Mesothelial cell of epicardium (in vitro differentiated cells): ENCODE results near the gene KDM5B. TPM values are rescaled to one million over a fixed set of nuclear protein-coding genes. Genes with fewer than 3 reads are reported as not detected.
A peak's percentile ranks its signal among the peaks of the same experiment; 100 is the strongest.

Experiments
- DNase-seq, 2 experiments: peaks; one replicate each; pipeline ENCODE4 v3.0.0; 2021; ENCODE audit warnings: low spot score in 2 of 2; ENCODE audit not compliant: unreplicated experiment in 2 of 2
- H3K27ac Mint-ChIP-seq: 2 replicates; pipeline ENCODE4 v1.8.0; 2021; ENCODE audit warnings: mixed read lengths
- H3K27me3 Mint-ChIP-seq: 2 replicates; pipeline ENCODE4 v1.8.0; 2021; ENCODE audit warnings: low read depth, mixed read lengths
- H3K36me3 Mint-ChIP-seq: 2 replicates; pipeline ENCODE4 v1.8.0; 2021; ENCODE audit warnings: mixed read lengths
- H3K4me1 Mint-ChIP-seq: 2 replicates; pipeline ENCODE4 v1.8.0; 2021; ENCODE audit warnings: mixed read lengths
- H3K4me3 Mint-ChIP-seq: 2 replicates; pipeline ENCODE4 v1.8.0; 2021; ENCODE audit warnings: mild to moderate bottlenecking, moderate library complexity, mixed read lengths
- H3K9me3 Mint-ChIP-seq: 2 replicates; pipeline ENCODE4 v1.8.0; 2021; ENCODE audit warnings: mixed read lengths
- total RNA-seq: library from RNA; stranded (reverse); gene quantifications from 3 replicates; pipeline ENCODE4 v1.2.1, GENCODE V29; 2021
- TF ChIP-seq, protein P1 (sequence below): fragments of 200-600 bp; sonication (generic); IDR thresholded peaks from one replicate; pipeline ENCODE4 v1.5.0; 2021; ENCODE audit warnings: antibody characterized with exemption; ENCODE audit not compliant: unreplicated experiment

Gene KDM5B
- total RNA-seq, 1 donor from 2014 or later: 265 TPM

DNA sequence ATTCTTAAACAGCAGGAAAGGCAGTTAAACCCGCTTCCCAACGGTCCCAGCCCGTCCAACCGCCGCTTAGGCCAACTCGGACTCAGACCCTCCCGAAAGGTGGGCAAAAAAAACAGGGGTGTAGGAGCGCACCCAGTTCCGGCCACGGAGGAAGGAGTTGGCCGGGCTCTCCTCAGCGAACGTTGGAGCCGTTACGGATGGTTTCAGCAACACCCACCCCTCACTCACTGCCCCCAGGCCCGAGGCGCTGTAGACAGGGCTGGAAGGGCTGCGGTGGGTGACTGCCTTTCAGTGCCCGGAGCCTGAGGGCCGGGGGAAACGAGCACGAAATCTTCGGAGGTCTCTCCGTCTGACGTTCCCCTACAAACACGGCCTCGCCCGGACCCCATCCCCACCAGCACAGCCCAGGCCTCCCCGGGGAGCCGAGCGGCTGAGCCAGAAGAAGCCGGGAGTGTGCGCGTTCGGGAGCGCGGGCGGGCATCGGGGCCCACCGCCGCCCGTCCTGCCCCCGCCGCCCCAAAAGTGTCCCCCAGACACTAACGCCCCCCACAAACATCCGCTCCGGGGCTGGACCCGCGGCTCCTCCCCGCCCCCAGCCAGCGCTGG, 1.3 kb downstream of the KDM5B start:
- Mint-ChIP-seq H3K27ac (peak overlapping the region; percentile 95), H3K4me1 (peaks cover 54% of the 10 kb centered on the region), H3K27me3 (no peaks in the 10 kb centered on the region), H3K9me3 (no peaks in the 10 kb centered on the region), H3K4me3 (peak overlapping the region; percentile 88), H3K36me3 (no peaks in the 10 kb centered on the region)
- DNase-seq: peak; percentile 29 to 63
- TF ChIP-seq, protein P1, sequence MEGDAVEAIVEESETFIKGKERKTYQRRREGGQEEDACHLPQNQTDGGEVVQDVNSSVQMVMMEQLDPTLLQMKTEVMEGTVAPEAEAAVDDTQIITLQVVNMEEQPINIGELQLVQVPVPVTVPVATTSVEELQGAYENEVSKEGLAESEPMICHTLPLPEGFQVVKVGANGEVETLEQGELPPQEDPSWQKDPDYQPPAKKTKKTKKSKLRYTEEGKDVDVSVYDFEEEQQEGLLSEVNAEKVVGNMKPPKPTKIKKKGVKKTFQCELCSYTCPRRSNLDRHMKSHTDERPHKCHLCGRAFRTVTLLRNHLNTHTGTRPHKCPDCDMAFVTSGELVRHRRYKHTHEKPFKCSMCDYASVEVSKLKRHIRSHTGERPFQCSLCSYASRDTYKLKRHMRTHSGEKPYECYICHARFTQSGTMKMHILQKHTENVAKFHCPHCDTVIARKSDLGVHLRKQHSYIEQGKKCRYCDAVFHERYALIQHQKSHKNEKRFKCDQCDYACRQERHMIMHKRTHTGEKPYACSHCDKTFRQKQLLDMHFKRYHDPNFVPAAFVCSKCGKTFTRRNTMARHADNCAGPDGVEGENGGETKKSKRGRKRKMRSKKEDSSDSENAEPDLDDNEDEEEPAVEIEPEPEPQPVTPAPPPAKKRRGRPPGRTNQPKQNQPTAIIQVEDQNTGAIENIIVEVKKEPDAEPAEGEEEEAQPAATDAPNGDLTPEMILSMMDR: no peak

- Mint-ChIP-seq H3K9me3 (no peaks in the 10 kb centered on the region), H3K4me1 (peaks cover 51% of the 10 kb centered on the region), H3K36me3 (no peaks in the 10 kb centered on the region), H3K27ac (peak overlapping the region; percentile 95), H3K4me3 (peak overlapping the region; percentile 88), H3K27me3 (no peaks in the 10 kb centered on the region)
- TF ChIP-seq, protein P1: no peak
- no peak for DNase-seq
Observed at GRCh38 chr1:202805886-202806844, 2.1 kb downstream of the KDM5B start.

GRCh38 chr1:202804126-202804525, 4.1 kb downstream of the KDM5B start:
- TF ChIP-seq, protein P1: no peak
- peak overlapping the region; percentile 17 for H3K4me3 Mint-ChIP-seq
- no peaks in the 10 kb centered on the region for H3K27me3 Mint-ChIP-seq
- peaks cover 43% of the 10 kb centered on the region for H3K4me1 Mint-ChIP-seq
- DNase-seq: no peak
- H3K36me3 Mint-ChIP-seq: peaks cover 8% of the 10 kb centered on the region
- peaks cover 3% of the 10 kb centered on the region for H3K9me3 Mint-ChIP-seq
- peak overlapping the region; percentile 66 for H3K27ac Mint-ChIP-seq

GRCh38 chr1:202802998-202803932, 5.0 kb downstream of the KDM5B start:
- Mint-ChIP-seq H3K36me3 (peaks cover 8% of the 10 kb centered on the region), H3K4me1 (peaks cover 44% of the 10 kb centered on the region), H3K9me3 (peaks cover 3% of the 10 kb centered on the region), H3K27ac (peak overlapping the region; percentile 43), H3K27me3 (no peaks in the 10 kb centered on the region), H3K4me3 (no peak overlapping the region)
- TF ChIP-seq, protein P1: no peak
- no peak for DNase-seq

DNA sequence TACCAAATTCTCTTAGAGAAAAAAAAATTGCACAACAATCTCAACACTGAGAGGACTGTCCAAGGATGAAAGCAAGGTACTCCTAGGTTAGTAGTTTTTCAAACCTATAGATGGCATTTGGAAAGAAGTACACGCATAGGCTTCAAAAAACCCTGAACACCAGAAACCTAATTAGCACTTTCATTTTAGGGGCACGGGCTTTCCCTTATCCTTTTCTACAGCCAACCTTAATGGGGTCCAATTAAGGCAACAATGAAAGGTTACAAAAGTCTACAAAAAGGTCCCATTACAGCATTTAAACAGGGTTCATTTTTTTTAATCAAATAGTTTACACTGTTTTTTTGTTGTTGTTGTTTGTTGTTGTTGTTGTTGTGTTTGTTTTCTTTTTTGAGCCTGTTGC, 6.2 kb downstream of the KDM5B start:
- Mint-ChIP-seq H3K4me3 (no peak overlapping the region), H3K4me1 (peaks cover 46% of the 10 kb centered on the region), H3K27ac (no peak overlapping the region), H3K9me3 (peaks cover 3% of the 10 kb centered on the region), H3K27me3 (no peaks in the 10 kb centered on the region), H3K36me3 (peaks cover 8% of the 10 kb centered on the region)
- TF ChIP-seq, protein P1: no peak
- no peak for DNase-seq
